Cardiac muscle cell (in vitro differentiated cells and primary cell): ENCODE measurements around the gene PEMT. TPM values are rescaled to one million over a fixed set of nuclear protein-coding genes. Genes with fewer than 3 reads are reported as not detected.
"Not testable (repeated sequence)": the region's sequence is repeated elsewhere in the genome, so short reads cannot be mapped to it uniquely, and the experiment has no call there.

Experiments used
- DNase-seq, 2 donors: peaks; one replicate each; pipeline versions ENCODE4 v3.0.0 to v3.0.0-alpha.2; 2010 to 2017; ENCODE audit warnings: low read depth in 1 of 2, low spot score in 1 of 2
- H3K27ac ChIP-seq: fragments of 200-600 bp; sonication (generic); 2 replicates; pipeline ENCODE4 v1.5.1; 2016
- H3K27me3 ChIP-seq: fragments of 200-600 bp; sonication (generic); 2 replicates; pipeline ENCODE4 v1.6.0; 2016; ENCODE audit warnings: control low read depth
- H3K36me3 ChIP-seq: fragments of 200-600 bp; sonication (generic); 2 replicates; pipeline ENCODE4 v1.5.1; 2016; ENCODE audit warnings: control low read depth
- H3K4me1 ChIP-seq: fragments of 200-600 bp; sonication (generic); 2 replicates; pipeline ENCODE4 v1.8.1; 2017; ENCODE audit warnings: low read depth, mild to moderate bottlenecking, mixed run types
- H3K4me3 ChIP-seq: fragments of 200-600 bp; sonication (generic); 2 replicates; pipeline ENCODE4 v1.5.1; 2016; ENCODE audit warnings: mild to moderate bottlenecking
- H3K9me3 ChIP-seq: fragments of 200-600 bp; sonication (generic); 2 replicates; pipeline ENCODE4 v1.5.1; 2017; ENCODE audit warnings: low read depth, mild to moderate bottlenecking, control low read depth
- CTCF ChIP-seq: IDR thresholded peaks from 2 replicates; pipeline ENCODE4 v1.5.1; 2012; ENCODE audit warnings: low read depth, mild to moderate bottlenecking, low read length
- polyA plus RNA-seq: library from polyadenylated mRNA; unstranded; fragments of >200 nt; fragmentation: Nextera tagmentation; extraction: Ambion mirVana; gene quantifications from 2 replicates; pipeline ENCODE4 v1.2.1, GENCODE V29; 2016
- total RNA-seq: library from RNA; depleted of rRNA; stranded (reverse); fragments of >200 nt; gene quantifications from 2 replicates; pipeline ENCODE4 v1.2.3, GENCODE V29; 2016

Gene PEMT
- total and polyA plus RNA-seq, 2 experiments from 2014 or later = 126 to 135 TPM

- no peak for DNase-seq
- Histone ChIP-seq H3K4me1 (no peaks in the 10 kb centered on the region), H3K4me3 (no peak overlapping the region), H3K9me3 (no peaks in the 10 kb centered on the region), H3K27me3 (peaks cover 45% of the 10 kb centered on the region), H3K27ac (no peak overlapping the region), H3K36me3 (no peaks in the 10 kb centered on the region)
- TF ChIP-seq CTCF = no peak
Observed at GRCh38 chr17:17469358-17469757, 122.2 kb downstream of the PEMT start.

- no peaks in the 10 kb centered on the region for H3K9me3 ChIP-seq
- peaks cover 52% of the 10 kb centered on the region for H3K27me3 ChIP-seq
- no peak overlapping the region for H3K27ac ChIP-seq
- DNase-seq = no peak
- no peak overlapping the region for H3K4me3 ChIP-seq
- no peaks in the 10 kb centered on the region for H3K36me3 ChIP-seq
- no peak for TF ChIP-seq CTCF
- no peaks in the 10 kb centered on the region for H3K4me1 ChIP-seq
Observed at GRCh38 chr17:17468217-17469010, 123.1 kb downstream of the PEMT start.

GRCh38 chr17:17467720-17468119 is 123.8 kb downstream of the PEMT start:
- no peak for TF ChIP-seq CTCF
- Histone ChIP-seq H3K27me3 (peaks cover 45% of the 10 kb centered on the region), H3K4me1 (no peaks in the 10 kb centered on the region), H3K4me3 (no peak overlapping the region), H3K9me3 (no peaks in the 10 kb centered on the region), H3K27ac (no peak overlapping the region), H3K36me3 (no peaks in the 10 kb centered on the region)
- no peak for DNase-seq

GRCh38 chr17:17467016-17467415 is 124.5 kb downstream of the PEMT start:
- Histone ChIP-seq H3K27ac (no peak overlapping the region), H3K4me3 (no peak overlapping the region), H3K4me1 (no peaks in the 10 kb centered on the region), H3K9me3 (no peaks in the 10 kb centered on the region), H3K27me3 (peaks cover 38% of the 10 kb centered on the region), H3K36me3 (no peaks in the 10 kb centered on the region)
- DNase-seq = no peak
- TF ChIP-seq CTCF = no peak

GRCh38 chr17:17466511-17466910 is 125.0 kb downstream of the PEMT start:
- Histone ChIP-seq H3K9me3 (no peaks in the 10 kb centered on the region), H3K4me1 (no peaks in the 10 kb centered on the region), H3K27ac (no peak overlapping the region), H3K36me3 (no peaks in the 10 kb centered on the region), H3K4me3 (no peak overlapping the region), H3K27me3 (peaks cover 37% of the 10 kb centered on the region)
- no peak for DNase-seq
- TF ChIP-seq CTCF = no peak

GRCh38 chr17:17465878-17466277 is 125.6 kb downstream of the PEMT start:
- H3K27me3 ChIP-seq = peaks cover 31% of the 10 kb centered on the region
- not testable (repeated sequence) for H3K36me3 ChIP-seq, H3K4me1 ChIP-seq, H3K4me3 ChIP-seq, H3K27ac ChIP-seq, H3K9me3 ChIP-seq
- peak in 1 of 2 donors; percentile 15 for DNase-seq
